Renal pelvis (tissue), 4 donors: Measurements from ENCODE around the gene MUC5B. TPM values are rescaled to one million over a fixed set of nuclear protein-coding genes. Genes with fewer than 3 reads are reported as not detected.
"Not testable (repeated sequence)": the region's sequence is repeated elsewhere in the genome, so short reads cannot be mapped to it uniquely, and the experiment has no call there.

Experiments used
- DNase-seq: peaks from one replicate; pipeline ENCODE4 v3.0.0-alpha.2; 2013
- polyA plus RNA-seq, 3 donors: library from polyadenylated mRNA; unstranded; fragments of 120-200 nt; gene quantifications; one replicate each; pipeline ENCODE4 v1.2.1, GENCODE V29; 2013; ENCODE audit not compliant: insufficient read length in 3 of 3

Gene MUC5B
- polyA plus RNA-seq, 3 donors: 0.01 to 0.22 (median 0.18) TPM

- DNase-seq: not testable (repeated sequence)
Measured at GRCh38 chr11:1266976-1267375, 44.1 kb downstream of the MUC5B start.

GRCh38 chr11:1267441-1268100 is 44.7 kb downstream of the MUC5B start:
- DNase-seq: no peak

GRCh38 chr11:1269957-1270356 is 47.1 kb downstream of the MUC5B start:
- no peak for DNase-seq

GRCh38 chr11:1270476-1270875 is 47.6 kb downstream of the MUC5B start:
- DNase-seq: no peak

GRCh38 chr11:1271002-1271401 is 48.1 kb downstream of the MUC5B start:
- no peak for DNase-seq

GRCh38 chr11:1271406-1271805 is 48.5 kb downstream of the MUC5B start:
- no peak for DNase-seq

DNA sequence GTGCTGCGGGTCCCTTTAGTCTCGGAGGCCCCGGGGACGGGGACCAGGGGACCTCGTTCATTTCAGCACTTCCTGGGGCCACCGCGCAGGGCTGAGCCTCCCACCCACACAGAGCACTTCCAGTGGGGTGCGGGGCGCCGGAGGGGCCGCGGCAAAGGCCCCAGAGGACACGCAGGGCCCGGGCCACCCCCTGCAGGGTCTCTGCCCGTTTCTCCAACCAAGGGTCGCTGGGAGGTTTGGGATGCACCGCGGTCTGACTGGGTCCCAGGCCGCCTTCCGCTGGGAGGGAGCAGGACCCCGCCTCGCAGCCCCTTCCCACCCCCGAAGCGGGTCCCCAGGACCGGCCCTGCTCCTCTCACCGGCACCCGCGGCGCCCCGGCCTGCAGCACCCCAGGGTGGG is 49.1 kb downstream of the MUC5B start:
- no peak for DNase-seq

DNA sequence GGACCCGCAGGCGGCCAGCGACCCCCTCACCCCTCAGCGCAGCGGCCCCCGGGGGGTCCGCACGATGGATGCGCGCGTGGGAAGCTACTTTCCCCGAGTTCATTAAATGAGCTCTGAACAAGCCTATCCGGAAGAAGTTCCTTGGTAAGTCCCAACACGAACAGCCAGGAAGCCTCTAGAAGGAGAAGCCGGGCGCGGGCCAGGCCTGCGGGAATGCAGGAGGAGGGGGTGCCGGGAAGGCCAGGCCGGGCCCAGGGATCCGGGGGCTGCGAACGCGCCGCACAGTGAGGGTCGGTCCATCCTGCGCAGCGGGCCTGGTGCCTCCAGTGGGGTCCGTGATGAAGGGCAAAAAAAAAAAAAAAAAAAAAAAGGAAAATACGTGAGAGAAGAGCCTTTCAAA is 49.7 kb downstream of the MUC5B start:
- DNase-seq: no peak

DNA sequence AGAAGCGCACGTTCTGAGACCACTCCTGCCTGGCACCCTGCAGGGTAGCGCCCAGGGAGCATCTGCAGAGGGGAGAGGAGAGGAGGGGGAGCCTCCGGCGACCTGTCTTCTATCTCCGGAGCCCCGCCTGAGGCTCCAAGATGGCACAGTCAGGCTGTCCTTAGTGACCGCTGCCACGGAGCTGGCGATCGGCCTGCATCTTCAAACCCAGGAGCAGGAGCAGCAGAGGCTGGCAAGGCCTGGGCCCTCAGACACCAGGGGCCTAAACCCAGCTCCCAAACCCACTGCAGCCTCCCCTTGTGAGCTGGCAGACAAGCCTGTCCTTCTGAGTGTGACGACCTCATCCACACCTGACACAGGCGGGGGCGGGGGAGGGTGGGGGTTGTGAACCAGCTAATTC is 51.6 kb downstream of the MUC5B start:
- no peak for DNase-seq

GRCh38 chr11:1275021-1275420 is 52.2 kb downstream of the MUC5B start:
- no peak for DNase-seq

- no peak for DNase-seq
Measured at GRCh38 chr11:1276041-1276790, 53.4 kb downstream of the MUC5B start.

DNA sequence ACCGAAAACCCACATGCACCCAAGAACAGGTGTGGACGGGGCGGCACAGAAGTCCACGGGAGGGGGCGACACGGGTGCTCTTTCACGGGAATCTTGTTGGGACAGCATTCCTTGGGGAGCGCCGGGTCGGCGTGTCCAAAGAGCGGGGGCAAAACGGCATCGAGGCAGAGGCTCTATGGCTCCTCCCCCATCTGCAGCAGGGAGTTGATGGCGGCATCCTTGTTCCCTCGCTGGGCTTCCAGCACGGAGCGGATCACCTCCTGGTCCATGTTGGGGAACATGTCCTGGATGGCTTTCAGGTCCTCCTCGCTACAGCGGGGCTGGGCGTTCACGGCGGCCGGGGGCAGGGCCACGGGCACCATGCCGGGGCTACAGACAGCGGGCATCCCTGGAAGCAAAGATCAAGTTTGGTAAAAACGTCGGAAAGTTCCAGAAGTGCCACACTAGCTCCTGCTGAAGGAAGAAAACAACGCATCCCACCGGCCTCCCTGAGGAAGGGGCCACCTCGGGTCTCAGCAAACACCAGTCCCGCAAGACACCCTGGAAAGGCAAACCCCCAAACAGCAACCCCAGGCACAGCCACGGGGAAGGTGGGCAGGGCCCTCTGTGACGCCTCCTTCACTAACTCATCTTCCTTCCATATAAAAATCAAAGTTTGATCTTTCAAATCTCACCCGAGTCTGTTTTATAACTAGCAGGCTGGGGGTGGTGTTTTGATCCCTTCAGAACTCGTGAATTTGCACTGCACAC is 54.2 kb downstream of the MUC5B start:
- no peak for DNase-seq

- no peak for DNase-seq
Measured at GRCh38 chr11:1277936-1278512, 55.2 kb downstream of the MUC5B start.

- DNase-seq: no peak
Measured at GRCh38 chr11:1278766-1279673, 56.2 kb downstream of the MUC5B start.

DNA sequence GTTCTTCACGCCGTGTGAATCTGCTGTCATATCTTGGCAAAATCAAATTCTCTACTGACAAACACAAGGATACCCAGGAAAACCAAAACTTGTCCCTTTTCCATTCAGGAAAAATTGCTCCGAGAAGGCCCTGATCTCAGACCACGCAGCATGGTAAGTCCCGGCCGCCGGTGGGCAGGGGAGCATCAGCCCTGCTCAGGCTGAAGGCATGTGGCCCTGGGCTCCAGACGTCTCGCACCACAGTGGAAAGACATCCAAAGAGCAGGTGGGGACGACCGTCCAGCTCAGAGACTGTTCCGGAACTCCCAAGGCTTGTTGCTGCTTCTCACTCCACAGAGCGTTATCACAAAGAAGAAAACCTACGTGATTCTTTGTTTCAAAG is 56.8 kb downstream of the MUC5B start:
- no peak for DNase-seq

DNA sequence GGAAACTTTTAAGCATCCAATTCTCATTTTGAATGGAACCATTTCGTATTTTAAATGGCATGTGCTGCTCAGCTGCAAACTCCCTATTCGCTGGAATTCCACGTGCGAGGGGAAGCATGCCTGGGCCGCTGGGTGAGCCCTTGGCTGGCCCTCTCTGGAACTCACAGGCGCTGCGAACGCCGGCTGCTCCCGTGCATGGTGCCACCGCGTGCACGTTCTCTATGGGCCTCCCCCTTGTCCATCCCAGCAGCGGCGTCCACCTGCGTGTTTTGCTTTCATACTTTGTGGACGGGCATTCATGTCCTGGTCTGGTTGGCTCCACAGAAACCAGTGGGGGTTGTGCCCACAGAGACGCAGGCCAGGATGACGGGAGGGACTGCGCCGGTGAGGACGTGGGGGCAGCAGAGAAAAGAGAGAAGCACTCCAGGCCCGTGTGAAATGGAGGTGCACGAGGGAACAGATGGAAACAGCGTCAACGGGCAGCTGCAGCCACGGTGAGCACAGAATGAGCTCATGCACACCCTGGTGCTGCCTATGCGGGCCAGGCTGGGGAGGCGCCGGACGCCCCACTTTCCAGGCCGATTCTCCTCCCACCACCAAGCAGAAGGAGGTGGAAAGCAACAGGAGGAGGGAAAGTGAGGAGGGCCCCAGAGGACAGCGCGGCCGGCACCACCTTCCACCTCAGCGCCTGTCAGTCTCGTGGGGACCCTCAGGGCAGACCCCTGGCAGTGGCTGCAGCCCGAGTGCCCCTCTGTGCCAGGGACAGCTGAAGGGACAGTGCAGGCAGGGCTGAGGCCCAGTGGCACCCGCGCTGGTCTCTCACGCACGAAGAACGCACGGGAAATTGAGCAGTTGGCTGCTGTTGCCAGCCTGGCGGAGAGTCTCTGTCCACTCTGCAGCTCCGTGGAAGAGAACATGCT is 57.5 kb downstream of the MUC5B start:
- DNase-seq: no peak

- no peak for DNase-seq
Measured at GRCh38 chr11:1281326-1281973, 58.6 kb downstream of the MUC5B start.

GRCh38 chr11:1281974-1282365 is 59.1 kb downstream of the MUC5B start:
- DNase-seq: no peak

- DNase-seq: no peak
Measured at GRCh38 chr11:1283091-1283511, 60.2 kb downstream of the MUC5B start.

- no peak for DNase-seq
Measured at GRCh38 chr11:1283906-1284305, 61.0 kb downstream of the MUC5B start.
